Measurements from ENCODE around the gene MYL5.
A peak's percentile ranks its signal among the peaks of the same experiment; 100 is the strongest.

MYL5 gene

DNA sequence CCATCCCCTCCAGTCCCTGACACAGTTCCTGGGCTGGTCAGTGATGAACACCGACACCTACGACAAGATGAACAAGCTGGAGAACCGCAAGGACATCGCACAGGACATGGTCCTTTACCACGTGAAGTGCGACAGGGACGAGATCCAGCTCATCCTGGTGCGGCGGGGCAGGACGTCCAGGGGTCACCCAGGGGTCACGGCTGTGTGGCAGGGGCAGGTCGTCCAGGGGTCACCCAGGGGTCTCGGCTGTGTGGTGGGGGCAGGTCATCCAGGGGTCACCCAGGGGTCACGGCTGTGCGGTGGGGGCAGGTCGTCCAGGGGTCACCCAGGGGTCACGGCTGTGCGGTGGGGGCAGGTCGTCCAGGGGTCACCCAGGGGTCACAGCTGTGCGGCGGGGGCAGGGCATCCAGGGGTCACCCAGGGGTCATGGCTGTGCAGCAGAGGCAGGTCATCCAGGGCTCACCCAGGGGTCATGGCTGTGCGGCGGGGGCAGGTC lies 17.0 kb upstream of the MYL5 start:
- DNase-seq = no peak
- no peak for TF ChIP-seq POLR2A (IDR thresholded peaks at IDR 0.05; ENCODE audit: low read length)

DNA sequence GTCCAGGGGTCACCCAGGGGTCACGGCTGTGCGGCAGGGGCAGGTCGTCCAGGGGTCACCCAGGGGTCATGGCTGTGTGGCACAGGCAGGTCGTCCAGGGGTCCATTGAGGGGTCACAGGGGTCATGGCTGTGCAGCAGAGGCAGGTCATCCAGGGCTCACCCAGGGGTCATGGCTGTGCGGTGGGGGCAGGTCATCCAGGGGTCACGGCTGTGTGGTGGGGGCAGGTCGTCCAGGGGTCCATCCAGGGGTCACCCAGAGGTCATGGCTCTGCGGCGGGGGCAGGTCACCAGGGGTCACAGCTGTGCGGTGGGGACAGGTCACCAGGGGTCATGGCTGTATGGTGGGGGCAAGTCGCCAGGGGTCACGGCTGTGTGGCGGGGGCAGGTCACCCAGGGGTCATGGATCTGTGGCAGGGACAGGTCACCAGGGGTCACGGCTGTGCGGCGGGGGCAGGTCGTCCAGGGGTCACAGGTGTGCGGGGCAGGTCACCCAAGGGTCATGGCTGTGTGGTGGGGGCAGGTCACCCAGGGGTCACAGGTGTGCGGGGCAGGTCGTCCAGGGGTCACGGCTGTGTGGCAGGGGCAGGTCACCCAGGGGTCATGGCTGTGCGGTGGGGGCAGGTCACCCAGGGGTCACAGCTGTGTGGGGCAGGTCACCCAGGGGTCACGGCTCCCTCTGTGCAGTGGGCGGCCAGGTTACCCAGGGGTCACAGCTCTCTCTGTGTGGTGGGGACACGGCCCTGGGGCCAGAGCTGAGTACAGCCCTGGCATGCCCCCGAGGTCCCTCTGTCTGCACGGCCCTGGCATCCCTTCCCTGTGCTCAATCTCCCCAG lies 16.3 kb upstream of the MYL5 start:
- DNase-seq = no peak
- TF ChIP-seq POLR2A (IDR thresholded peaks at IDR 0.05; ENCODE audit: low read length) (no peak), GATA1 (IDR thresholded peaks at IDR 0.05; ENCODE audit: low read depth, low read length) (no peak)

DNA sequence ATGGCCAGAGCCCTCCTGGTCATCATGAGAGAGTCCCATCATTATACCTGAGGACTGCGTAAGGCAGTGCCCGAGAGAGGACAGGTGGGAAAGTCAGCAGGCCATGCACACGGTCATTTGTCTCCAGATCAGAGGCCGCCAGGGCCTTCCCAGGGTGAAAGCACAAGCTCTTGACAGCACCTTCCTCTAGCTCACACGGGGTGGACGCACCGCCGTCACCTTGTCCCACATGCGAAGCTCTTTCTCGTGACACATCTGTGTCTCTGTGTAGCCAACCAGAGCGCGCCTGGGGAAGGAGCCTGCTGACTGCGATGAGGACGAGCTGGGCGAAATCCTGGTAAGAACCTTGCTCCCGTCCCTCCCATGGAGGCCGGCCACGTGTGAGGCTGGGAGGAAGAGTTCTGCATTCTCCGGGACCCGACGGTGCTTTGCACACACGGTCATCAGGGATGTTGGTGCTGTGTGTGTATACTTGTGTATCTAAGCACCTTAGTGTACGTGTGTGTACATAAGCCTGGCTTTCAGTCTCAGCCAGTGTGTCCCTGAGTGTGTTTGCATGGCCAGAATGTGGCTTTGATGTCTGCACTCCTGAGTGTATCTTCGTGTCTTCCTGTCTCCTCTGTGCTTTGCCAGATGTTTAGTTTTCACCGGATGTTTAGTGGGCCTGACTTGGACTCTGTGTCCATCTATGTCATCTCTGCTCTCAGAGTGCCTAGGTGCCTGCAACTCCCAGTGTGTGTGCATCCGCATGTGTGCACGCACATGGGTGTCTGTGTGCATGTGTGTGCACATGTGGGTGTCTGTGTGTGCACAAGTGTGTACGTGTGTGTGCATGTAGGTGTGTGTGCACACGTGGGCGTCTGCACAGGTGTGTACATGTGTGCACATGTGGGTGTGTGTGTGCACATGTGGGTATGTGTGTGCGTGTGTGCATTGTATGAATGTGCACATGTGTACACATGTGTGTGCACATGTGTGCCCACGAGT lies 15.4 kb upstream of the MYL5 start:
- TF ChIP-seq POLR2A (IDR thresholded peaks at IDR 0.05; ENCODE audit: low read length) = no peak
- TF ChIP-seq GATA1 (IDR thresholded peaks at IDR 0.05; ENCODE audit: low read depth, low read length) = no peak
- DNase-seq = no peak

DNA sequence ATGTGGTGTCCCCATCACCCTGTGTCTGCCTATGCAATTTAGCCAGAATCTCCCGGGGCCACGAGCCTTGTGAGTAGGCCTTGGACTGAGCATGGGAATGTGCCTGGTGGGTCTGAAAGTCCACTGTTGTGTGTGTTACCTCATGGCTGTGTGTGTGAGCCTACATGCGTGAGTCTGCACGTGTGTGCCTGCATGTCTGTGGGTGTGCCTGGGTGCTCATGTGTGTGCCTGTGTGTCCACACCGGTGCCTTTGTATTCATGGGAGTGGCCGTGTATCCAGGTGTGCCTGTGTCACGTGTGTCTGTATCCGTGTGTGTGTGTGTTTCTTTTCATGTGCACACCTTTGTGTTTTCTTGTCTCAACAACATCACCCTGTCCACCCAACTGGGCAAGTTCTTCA lies 14.5 kb upstream of the MYL5 start:
- TF ChIP-seq POLR2A (IDR thresholded peaks at IDR 0.05; ENCODE audit: low read length) (no peak), GATA1 (IDR thresholded peaks at IDR 0.05; ENCODE audit: low read depth, low read length) (no peak)
- no peak for DNase-seq

DNA sequence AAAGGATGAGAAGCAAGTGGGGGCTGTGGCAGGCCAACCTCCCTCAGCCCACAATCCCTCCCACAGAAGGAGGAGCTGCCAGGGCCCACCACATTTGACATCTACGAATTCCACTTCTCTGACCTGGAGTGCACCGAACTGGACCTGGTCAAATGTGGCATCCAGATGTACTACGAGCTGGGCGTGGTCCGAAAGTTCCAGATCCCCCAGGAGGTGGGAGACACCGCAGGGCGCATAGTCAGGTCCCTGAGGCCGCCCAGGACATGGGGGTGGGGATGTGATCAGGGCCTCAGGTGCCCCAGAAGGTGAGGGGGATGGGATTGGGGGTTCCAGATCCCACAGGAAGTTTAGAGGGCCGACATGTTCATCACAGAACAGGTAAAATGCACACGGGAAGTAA lies 13.9 kb upstream of the MYL5 start:
- no peak for TF ChIP-seq GATA1 (IDR thresholded peaks at IDR 0.05; ENCODE audit: low read depth, low read length)
- TF ChIP-seq POLR2A (IDR thresholded peaks at IDR 0.05; ENCODE audit: low read length) = no peak
- no peak for DNase-seq

DNA sequence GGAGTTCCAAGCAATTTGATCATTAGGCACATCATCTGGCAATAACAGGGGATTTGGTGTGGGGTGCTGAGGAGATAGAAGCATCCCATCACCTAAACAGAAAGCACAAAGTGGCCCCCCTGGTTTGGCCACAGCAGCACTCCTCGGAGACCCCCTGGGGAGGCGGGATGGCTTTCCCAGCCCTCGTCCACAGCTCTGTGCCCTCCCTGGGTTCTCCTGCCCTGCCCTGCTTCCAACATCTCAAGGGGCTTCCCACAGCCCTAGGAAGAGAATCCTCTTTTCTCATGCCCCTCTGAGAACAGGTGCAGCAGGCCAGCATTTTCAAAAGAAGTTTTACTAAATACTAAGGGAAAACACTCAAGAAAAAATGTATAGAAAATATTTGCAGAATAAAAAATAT lies 13.1 kb upstream of the MYL5 start:
- DNase-seq = no peak
- no peak for TF ChIP-seq GATA1 (IDR thresholded peaks at IDR 0.05; ENCODE audit: low read depth, low read length)
- TF ChIP-seq POLR2A (IDR thresholded peaks at IDR 0.05; ENCODE audit: low read length) = no peak

DNA sequence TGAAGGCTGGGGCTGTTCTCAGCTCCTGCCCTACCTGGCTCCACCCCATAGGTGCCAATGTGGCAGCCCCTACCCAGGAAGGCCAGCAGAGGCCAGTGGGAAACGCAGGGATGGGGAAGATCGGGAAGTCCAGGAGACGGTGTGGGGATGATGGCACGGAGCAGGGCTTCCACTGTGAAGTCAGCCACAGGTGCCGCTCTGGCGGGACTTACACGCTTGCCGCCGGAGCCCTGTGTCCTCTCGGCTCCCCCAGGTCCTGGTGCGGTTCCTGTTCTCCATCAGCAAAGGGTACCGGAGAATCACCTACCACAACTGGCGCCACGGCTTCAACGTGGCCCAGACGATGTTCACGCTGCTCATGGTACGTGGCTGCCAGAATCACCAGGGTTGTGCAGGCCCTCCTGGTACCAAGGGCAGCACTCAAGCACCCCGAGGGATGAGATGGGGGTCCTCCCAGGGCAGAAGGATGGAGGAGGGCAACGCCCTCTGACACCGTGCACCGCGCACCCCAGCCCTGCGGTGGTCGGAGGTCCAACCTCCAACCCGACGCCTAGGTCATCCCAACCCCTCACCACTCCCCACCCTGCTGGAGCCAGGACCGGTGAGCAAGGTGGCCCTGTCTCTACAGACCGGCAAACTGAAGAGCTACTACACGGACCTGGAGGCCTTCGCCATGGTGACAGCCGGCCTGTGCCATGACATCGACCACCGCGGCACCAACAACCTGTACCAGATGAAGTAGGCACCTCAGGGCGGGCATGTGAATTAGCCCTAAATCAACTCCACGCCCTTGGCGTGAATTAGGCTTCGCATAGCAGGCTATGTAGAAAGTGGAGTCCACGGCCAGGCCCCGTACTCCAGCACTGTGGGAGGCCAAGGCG lies 12.2 kb upstream of the MYL5 start:
- no peak for TF ChIP-seq POLR2A (IDR thresholded peaks at IDR 0.05; ENCODE audit: low read length)
- DNase-seq = no peak

DNA sequence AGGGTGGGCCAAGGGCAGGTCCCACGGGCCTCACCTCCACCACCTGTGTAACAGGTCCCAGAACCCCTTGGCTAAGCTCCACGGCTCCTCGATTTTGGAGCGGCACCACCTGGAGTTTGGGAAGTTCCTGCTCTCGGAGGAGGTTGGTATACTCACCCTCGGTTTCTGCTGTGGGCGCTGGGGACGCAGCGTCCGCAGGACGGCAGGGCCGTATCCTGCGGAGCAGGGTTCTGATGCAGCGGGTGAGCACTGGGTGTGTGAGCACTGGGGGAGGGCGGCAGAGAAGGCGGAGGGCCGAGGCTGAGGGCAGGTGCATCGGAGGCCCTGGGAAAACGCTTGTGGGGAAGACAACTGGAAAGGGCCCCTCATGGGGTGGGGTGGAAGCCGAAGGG lies 11.3 kb upstream of the MYL5 start:
- TF ChIP-seq POLR2A (IDR thresholded peaks at IDR 0.05; ENCODE audit: low read length) (no peak), GATA1 (IDR thresholded peaks at IDR 0.05; ENCODE audit: low read depth, low read length) (no peak)
- no peak for DNase-seq

DNA sequence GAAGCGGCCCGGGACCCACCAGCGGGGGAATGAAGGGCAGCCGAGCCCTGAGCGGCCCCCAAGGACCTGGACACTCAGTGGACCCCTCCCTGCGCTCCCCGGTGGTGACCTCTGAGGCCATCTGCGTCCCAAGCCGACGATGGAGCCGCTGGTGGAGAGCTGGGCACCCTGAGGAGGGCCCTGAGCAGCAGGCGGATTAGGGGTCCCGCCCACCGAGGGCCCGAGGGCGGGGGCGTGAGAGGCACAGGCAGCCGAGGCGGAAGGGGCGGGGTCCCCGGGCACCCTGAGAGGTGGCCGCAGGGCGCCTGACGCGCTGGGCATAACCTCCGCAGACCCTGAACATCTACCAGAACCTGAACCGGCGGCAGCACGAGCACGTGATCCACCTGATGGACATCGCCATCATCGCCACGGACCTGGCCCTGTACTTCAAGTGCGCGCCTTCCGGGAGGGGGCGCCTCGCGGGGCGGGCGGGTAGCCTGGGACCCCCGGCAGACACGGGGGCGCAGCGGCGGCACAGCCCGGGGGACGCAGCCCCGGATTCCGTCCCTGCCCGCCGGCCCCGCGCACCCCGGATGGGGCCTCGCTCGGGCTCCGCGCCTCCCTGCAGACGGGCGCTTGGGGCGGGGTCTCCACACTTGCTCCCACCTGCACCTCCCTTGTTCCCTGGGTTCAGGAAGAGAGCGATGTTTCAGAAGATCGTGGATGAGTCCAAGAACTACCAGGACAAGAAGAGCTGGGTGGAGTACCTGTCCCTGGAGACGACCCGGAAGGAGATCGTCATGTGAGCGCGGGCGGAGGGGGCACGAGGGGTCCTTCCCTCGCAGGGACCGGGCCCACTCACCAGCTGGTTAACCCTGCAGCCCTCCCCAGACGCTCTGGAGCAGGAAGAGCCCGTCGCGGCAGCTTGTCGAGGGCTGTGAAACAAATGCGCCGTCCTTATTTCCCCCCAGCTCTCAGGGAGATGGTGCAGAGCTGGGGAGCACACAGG lies 10.6 kb upstream of the MYL5 start:
- peak; percentile 64 to 72 for DNase-seq
- TF ChIP-seq POLR2A (IDR thresholded peaks at IDR 0.05; ENCODE audit: low read length) (peak; percentile 42), GATA1 (IDR thresholded peaks at IDR 0.05; ENCODE audit: low read depth, low read length) (no peak)

DNA sequence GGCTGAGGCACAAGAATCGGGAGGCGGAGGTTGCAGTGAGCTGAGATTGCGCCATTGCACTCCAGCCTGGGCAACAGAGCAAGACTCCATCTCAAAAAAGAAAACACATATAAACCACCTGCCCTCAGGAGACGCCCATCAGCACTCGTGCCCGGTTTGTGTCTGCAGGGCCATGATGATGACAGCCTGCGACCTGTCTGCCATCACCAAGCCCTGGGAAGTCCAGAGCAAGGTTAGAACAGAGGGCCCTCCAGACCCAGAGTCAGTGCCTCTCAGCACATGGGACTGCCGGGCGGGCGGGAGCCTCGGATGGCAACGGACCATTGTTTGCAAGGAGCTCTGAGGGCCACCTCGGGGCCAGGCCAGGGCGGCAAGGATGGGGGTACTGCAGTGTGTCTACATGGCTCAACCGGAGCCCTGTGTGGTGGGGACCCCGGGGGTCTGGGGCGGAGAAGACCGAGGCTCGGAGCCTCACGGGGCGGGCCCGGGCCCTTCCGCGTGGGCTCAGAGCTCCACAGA lies 9.6 kb upstream of the MYL5 start:
- DNase-seq = no peak
- TF ChIP-seq GATA1 (IDR thresholded peaks at IDR 0.05; ENCODE audit: low read depth, low read length) (no peak), POLR2A (IDR thresholded peaks at IDR 0.05; ENCODE audit: low read length) (no peak)

DNA sequence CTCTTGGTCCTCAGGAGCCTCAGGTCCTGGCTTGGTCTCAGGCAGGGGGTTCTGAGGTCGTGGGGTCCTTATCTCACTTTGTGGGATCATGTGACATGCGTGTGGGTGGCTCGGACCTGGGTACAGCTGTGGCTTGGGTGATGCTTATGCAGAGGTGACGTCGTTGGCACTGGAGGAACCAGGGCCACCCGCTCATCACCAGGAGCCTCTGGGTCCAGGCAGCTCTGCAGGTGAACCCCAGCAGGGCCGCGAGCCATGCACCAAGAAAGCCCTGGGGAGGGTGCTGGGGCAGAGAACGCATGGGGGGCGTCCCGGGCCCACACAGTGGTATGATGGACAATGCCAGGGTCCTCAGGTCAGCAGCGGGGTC lies 9.0 kb upstream of the MYL5 start:
- TF ChIP-seq POLR2A (IDR thresholded peaks at IDR 0.05; ENCODE audit: low read length) = no peak
- TF ChIP-seq GATA1 (IDR thresholded peaks at IDR 0.05; ENCODE audit: low read depth, low read length) = no peak
- DNase-seq = no peak

DNA sequence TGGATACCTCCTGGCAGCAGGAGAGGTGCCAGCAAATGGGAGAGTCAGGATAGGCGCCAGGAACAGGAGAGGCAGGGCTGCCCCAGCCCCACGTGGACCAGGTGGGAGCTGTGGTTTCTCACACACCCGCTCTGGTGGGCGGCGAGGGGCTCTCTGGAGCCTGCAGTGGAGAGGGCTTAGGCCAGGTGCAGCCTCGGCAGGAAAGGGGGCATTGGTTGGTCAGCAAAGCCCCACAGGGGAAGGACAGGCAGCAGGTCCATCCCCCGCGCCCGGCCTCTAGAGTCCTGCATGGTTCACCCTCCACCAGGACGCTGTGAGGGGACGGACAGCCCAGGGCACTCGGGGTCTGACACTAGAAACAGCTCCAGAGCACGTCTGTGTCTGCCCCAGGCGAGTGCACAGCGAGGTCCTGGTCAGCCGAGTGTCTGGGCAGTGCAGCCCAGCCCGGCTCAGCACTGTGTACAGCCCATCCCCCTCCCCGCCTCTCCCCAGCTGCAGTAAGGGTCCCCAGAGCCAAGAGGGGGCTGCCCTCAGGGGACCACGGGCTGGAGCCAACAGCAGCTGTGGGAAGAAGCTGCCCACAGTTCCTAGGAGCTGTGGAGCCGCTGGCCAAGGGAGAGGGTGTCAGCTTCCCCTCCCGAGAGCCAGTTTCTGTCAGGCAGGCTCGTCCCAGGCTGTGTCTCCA lies 8.4 kb upstream of the MYL5 start:
- TF ChIP-seq GATA1 (IDR thresholded peaks at IDR 0.05; ENCODE audit: low read depth, low read length) (no peak), POLR2A (IDR thresholded peaks at IDR 0.05; ENCODE audit: low read length) (no peak)
- no peak for DNase-seq

All from erythroblast (primary cell).